Measurements from ENCODE around the gene TTBK1. TPM values are rescaled to one million over a fixed set of nuclear protein-coding genes. Genes with fewer than 3 reads are reported as not detected.

The TTBK1 gene
- total and polyA plus RNA-seq, 10 donors = 0.05 to 0.32 (median 0.09) TPM; not detected in 1

DNA sequence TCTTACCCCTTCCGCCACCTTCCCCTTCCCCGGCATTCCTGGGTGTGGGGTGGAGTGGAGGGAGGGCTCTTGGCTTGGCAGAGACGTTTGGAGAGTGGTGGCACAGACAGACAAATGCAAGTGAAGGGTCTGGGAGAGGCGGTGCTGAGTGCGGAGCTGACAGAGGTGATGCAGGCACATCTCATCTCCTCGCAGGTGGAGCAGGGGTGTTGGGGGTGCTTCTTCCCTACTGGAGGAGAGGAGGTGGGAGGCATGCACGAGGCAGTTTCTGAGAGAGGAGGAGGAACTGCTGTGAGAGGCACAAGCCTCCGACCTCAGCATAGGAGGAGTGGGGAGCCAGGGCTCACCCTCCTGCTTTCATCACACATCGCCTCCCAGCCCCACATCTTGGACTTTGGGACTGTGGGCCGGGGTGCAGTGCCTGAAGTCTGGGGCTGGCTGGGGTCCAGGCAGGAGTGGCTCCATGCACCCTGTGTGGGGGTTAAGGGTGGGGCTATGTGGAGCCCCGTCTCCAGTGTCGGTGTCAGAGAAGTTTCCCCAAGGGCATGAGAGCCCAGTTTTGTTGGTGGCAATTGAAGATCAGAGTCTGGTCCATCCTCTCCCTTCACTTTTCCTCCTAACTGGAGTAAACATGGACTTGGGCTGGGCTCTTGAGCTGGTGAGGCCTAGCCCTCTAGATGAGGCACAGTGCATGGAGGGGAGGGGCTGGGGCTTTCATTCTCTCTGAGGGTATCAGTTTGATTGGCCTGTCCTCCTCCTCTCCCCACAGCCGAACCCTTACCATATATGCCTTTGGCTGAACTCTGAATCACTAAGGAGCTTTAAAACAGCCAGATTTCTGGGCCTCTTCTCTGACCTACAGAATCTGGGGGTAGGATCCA is 34.6 kb downstream of the TTBK1 start:
- Histone ChIP-seq H3K27ac (no peak overlapping the region), H3K27me3 (replicated peaks in 1 of 7) (peaks cover 0 to 69% (median 21%) of the 10 kb centered on the region in 7 donors), H3K4me1 (peaks cover 4 to 25% (median 22%) of the 10 kb centered on the region in 6 donors), H3K4me3 (no peak overlapping the region), H3K36me3 (no peaks in the 10 kb centered on the region), H3K9me3 (no peaks in the 10 kb centered on the region)
- no peak for DNase-seq
- 82 to 91% (median 87%) methylated on average over 13 of the region's 13 CpGs for WGBS, 5 donors
- intact Hi-C loops (cut with DNase I; ENCODE audit: low total_unique reads) = no loop called here
- TF ChIP-seq, protein P1, sequence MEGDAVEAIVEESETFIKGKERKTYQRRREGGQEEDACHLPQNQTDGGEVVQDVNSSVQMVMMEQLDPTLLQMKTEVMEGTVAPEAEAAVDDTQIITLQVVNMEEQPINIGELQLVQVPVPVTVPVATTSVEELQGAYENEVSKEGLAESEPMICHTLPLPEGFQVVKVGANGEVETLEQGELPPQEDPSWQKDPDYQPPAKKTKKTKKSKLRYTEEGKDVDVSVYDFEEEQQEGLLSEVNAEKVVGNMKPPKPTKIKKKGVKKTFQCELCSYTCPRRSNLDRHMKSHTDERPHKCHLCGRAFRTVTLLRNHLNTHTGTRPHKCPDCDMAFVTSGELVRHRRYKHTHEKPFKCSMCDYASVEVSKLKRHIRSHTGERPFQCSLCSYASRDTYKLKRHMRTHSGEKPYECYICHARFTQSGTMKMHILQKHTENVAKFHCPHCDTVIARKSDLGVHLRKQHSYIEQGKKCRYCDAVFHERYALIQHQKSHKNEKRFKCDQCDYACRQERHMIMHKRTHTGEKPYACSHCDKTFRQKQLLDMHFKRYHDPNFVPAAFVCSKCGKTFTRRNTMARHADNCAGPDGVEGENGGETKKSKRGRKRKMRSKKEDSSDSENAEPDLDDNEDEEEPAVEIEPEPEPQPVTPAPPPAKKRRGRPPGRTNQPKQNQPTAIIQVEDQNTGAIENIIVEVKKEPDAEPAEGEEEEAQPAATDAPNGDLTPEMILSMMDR (IDR thresholded peaks at IDR 0.05 in 8 of 11, conservative IDR thresholded peaks at IDR 0.05 in 3 of 11) = no peak
- no peak for TF ChIP-seq POLR2A (IDR thresholded peaks at IDR 0.05)
- TF ChIP-seq POLR2AphosphoS5 (IDR thresholded peaks at IDR 0.05) = no peak

DNA sequence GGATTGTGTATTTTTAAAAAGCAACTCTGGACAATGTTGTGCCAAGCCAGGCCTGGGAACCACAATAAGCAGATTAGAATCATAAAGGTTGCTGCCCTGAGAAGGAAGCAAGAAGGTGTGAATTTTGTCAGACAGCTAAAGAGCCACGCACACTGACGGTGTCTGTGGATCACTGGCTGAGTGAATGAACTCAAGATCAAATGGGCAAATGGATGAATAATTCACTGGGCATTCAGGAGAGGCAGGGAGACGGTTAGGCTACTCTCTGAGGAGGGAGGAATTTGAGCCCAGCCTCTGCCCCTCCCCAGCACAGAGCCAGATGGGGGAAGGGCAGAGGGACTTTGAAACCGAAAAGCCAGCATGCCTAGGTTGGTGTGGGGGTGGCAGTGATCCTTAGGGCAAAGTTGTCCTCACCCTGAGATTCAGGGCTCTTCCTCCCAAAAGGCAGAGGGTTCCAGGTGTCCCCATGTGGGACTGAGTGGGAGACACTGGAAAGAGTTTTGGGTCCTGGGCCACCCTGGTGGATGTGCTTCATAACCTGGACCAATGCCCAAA is 35.3 kb downstream of the TTBK1 start:
- Histone ChIP-seq H3K4me3 (no peak overlapping the region), H3K9me3 (no peaks in the 10 kb centered on the region), H3K27ac (no peak overlapping the region), H3K36me3 (no peaks in the 10 kb centered on the region), H3K27me3 (replicated peaks in 1 of 7) (peaks cover 0 to 70% (median 26%) of the 10 kb centered on the region in 7 donors), H3K4me1 (peaks cover 4 to 25% (median 22%) of the 10 kb centered on the region in 6 donors)
- TF ChIP-seq POLR2A (IDR thresholded peaks at IDR 0.05) (no peak), POLR2AphosphoS5 (IDR thresholded peaks at IDR 0.05) (no peak)
- TF ChIP-seq, protein P1 (IDR thresholded peaks at IDR 0.05 in 8 of 11, conservative IDR thresholded peaks at IDR 0.05 in 3 of 11) = no peak
- intact Hi-C loops (cut with DNase I; ENCODE audit: low total_unique reads) = no loop called here
- no peak for DNase-seq
- WGBS, 5 donors = 65 to 86% (median 70%) methylated on average over 4 of the region's 4 CpGs

DNA sequence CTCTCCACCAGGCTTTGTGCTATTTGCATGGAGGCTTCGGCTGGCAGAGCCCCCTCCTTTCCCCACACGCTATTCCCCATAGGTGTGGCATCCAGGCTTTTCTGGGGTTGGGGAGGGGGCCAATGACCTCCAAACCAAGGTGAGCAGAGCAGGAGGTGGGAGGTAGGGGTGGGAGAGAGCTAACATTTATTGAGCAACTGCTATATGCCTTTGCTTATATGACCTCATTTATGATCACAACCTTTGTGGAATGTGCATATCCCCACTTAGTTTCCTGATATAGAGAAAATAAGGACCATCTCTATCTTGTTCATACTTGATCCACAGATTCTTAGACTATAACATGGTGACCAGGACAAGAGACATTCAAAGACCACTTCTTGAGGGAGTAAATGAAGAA is 37.0 kb downstream of the TTBK1 start:
- H3K27me3 ChIP-seq (replicated peaks in 1 of 7) = peaks cover 0 to 72% (median 34%) of the 10 kb centered on the region in 7 donors
- H3K4me1 ChIP-seq = peaks cover 4 to 26% (median 20%) of the 10 kb centered on the region in 6 donors
- TF ChIP-seq POLR2AphosphoS5 (IDR thresholded peaks at IDR 0.05) (no peak), POLR2A (IDR thresholded peaks at IDR 0.05) (no peak)
- TF ChIP-seq, protein P1 (IDR thresholded peaks at IDR 0.05 in 8 of 11, conservative IDR thresholded peaks at IDR 0.05 in 3 of 11) = no peak
- DNase-seq = no peak
- intact Hi-C loops (cut with DNase I; ENCODE audit: low total_unique reads) = no loop called here
- no peaks in the 10 kb centered on the region for H3K36me3 ChIP-seq
- no peak overlapping the region for H3K27ac ChIP-seq
- no peaks in the 10 kb centered on the region for H3K9me3 ChIP-seq
- no peak overlapping the region for H3K4me3 ChIP-seq
- 69 to 96% (median 78%) methylated on average over 2 of the region's 2 CpGs for WGBS, 5 donors

DNA sequence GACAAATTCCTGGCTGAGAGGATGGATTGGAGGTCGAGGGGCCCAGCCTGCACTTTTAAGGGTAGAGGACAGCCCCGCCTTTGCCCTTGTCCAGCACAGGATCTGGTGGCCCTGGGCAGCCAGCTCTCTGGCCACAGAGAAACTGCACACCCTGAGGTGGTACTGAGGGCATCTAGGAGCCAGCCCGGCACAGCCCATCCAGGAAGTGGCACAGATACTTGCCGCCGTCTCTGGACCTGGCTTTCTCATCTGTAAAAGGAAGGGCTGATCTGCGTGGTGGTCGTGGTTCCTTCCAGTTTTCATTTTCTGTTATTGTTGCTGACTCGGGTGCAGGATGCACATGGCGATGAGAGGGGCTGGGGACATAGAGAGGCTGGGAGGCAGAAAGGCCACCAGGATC is 38.8 kb downstream of the TTBK1 start:
- H3K27me3 ChIP-seq (replicated peaks in 1 of 7) = peaks cover 0 to 72% (median 29%) of the 10 kb centered on the region in 7 donors
- H3K9me3 ChIP-seq = no peaks in the 10 kb centered on the region
- TF ChIP-seq POLR2AphosphoS5 (IDR thresholded peaks at IDR 0.05) = no peak
- TF ChIP-seq, protein P1 (IDR thresholded peaks at IDR 0.05 in 8 of 11, conservative IDR thresholded peaks at IDR 0.05 in 3 of 11) = no peak
- no peak for TF ChIP-seq POLR2A (IDR thresholded peaks at IDR 0.05)
- H3K4me1 ChIP-seq = peaks cover 0 to 16% (median 5%) of the 10 kb centered on the region in 6 donors
- H3K36me3 ChIP-seq = no peaks in the 10 kb centered on the region
- no peak overlapping the region for H3K4me3 ChIP-seq
- 48 to 57% (median 52%) methylated on average over 6 to 9 of the region's 9 CpGs for WGBS, 5 donors
- no peak for DNase-seq
- no peak overlapping the region for H3K27ac ChIP-seq
- intact Hi-C loops (cut with DNase I; ENCODE audit: low total_unique reads) = no loop called here
